Trophoblast cell (in vitro differentiated cells and primary cell): Measurements from ENCODE around the gene SUPT7L.

Source experiments
- DNase-seq, 2 donors: peaks; one replicate each; pipeline ENCODE4 v3.0.0-alpha.2; 2016
- H2AFZ ChIP-seq: 2 replicates; pipeline ENCODE4 v1.6.1; 2013; ENCODE audit warnings: low read length, moderate library complexity, mild to moderate bottlenecking; ENCODE audit not compliant: insufficient read depth, poor library complexity
- H2AK5ac ChIP-seq: 2 replicates; pipeline ENCODE4 v1.6.1; 2013; ENCODE audit warnings: mild to moderate bottlenecking, low read length
- H2BK120ac ChIP-seq: 2 replicates; pipeline ENCODE4 v1.6.1; 2013; ENCODE audit warnings: low read length, mild to moderate bottlenecking, moderate library complexity; ENCODE audit not compliant: insufficient read depth, poor library complexity
- H2BK12ac ChIP-seq: 2 replicates; pipeline ENCODE4 v1.6.1; 2013; ENCODE audit warnings: mild to moderate bottlenecking, low read length, moderate library complexity
- H2BK5ac ChIP-seq: 2 replicates; pipeline ENCODE4 v1.6.1; 2013; ENCODE audit warnings: low read length, low read depth, moderate library complexity, mild to moderate bottlenecking; ENCODE audit not compliant: poor library complexity
- H3K14ac ChIP-seq: 2 replicates; pipeline ENCODE4 v1.6.1; 2013; ENCODE audit warnings: mild to moderate bottlenecking, low read length
- H3K18ac ChIP-seq: 2 replicates; pipeline ENCODE4 v1.6.1; 2013; ENCODE audit warnings: mild to moderate bottlenecking, low read length
- H3K23ac ChIP-seq: 2 replicates; pipeline ENCODE4 v1.6.1; 2013; ENCODE audit warnings: low read length
- H3K27ac ChIP-seq: 2 replicates; pipeline ENCODE4 v1.5.1; 2013; ENCODE audit warnings: low read depth, mild to moderate bottlenecking, inconsistent platforms, low read length, moderate library complexity
- H3K27me3 ChIP-seq: 2 replicates; pipeline ENCODE4 v1.6.1; 2013; ENCODE audit warnings: inconsistent platforms, mild to moderate bottlenecking, low read length, moderate library complexity; ENCODE audit not compliant: insufficient read depth
- H3K36me3 ChIP-seq, 2 experiments: 1 replicate in 1 of 2; 2 replicates in 1 of 2; pipeline ENCODE4 v1.6.1; 2013; ENCODE audit warnings: low read length in 2 of 2, mild to moderate bottlenecking in 2 of 2, moderate library complexity in 1 of 2; ENCODE audit not compliant: insufficient read depth in 2 of 2, control insufficient read depth in 1 of 2
- H3K4ac ChIP-seq: 2 replicates; pipeline ENCODE4 v1.6.1; 2013; ENCODE audit warnings: low read depth, mild to moderate bottlenecking, low read length, moderate library complexity
- H3K4me1 ChIP-seq, 2 experiments: 1 replicate in 1 of 2; 2 replicates in 1 of 2; pipeline ENCODE4 v1.6.1; 2013; ENCODE audit warnings: low read length in 2 of 2, mild to moderate bottlenecking in 2 of 2, moderate library complexity in 1 of 2; ENCODE audit not compliant: insufficient read depth in 2 of 2, control insufficient read depth in 1 of 2
- H3K4me2 ChIP-seq: 2 replicates; pipeline ENCODE4 v1.6.1; 2013; ENCODE audit warnings: inconsistent platforms, mild to moderate bottlenecking, low read length, moderate library complexity
- H3K4me3 ChIP-seq: 2 replicates; pipeline ENCODE4 v1.5.1; 2013; ENCODE audit warnings: mild to moderate bottlenecking, low read depth, low read length, inconsistent platforms
- H3K79me1 ChIP-seq: one replicate; pipeline ENCODE4 v1.6.1; 2013; ENCODE audit warnings: low read length
- H3K79me2 ChIP-seq: 2 replicates; pipeline ENCODE4 v1.6.1; 2013; ENCODE audit warnings: low read length, mild to moderate bottlenecking; ENCODE audit not compliant: control insufficient read depth, insufficient read depth, poor library complexity
- H3K9ac ChIP-seq: 2 replicates; pipeline ENCODE4 v1.6.1; 2013; ENCODE audit warnings: mild to moderate bottlenecking, low read length
- H3K9me3 ChIP-seq: 2 replicates; pipeline ENCODE4 v1.6.1; 2013; ENCODE audit warnings: low read depth, mild to moderate bottlenecking, control low read depth, inconsistent platforms, low read length; ENCODE audit not compliant: insufficient read depth
- H4K12ac ChIP-seq: 2 replicates; pipeline ENCODE4 v1.6.1; 2013; ENCODE audit warnings: low read depth, mild to moderate bottlenecking, low read length, moderate library complexity
- H4K8ac ChIP-seq: 2 replicates; pipeline ENCODE4 v1.6.1; 2013; ENCODE audit warnings: low read depth, mild to moderate bottlenecking, low read length, moderate library complexity
- H4K91ac ChIP-seq: one replicate; pipeline ENCODE4 v1.6.1; 2013; ENCODE audit warnings: low read depth, mild to moderate bottlenecking, low read length, moderate library complexity
- WGBS: extraction: QIAGEN DNeasy Blood & Tissue Kit; methylation state at CpG from one replicate; pipeline ENCODE4 v1.1.7; 2013; ENCODE audit warnings: missing lambda C conversion rate; ENCODE audit not compliant: insufficient read length, insufficient coverage; ENCODE audit errors: extremely low coverage; 5-methylcytosine and 5-hydroxymethylcytosine counted together

The SUPT7L gene

GRCh38 chr2:27638709-27639108 lies 24.7 kb downstream of the SUPT7L start:
- Histone ChIP-seq H3K79me1 (no peaks in the 10 kb centered on the region), H2BK5ac (no peak overlapping the region), H3K4me2 (no peak overlapping the region), H4K91ac (no peak overlapping the region), H4K8ac (no peak overlapping the region), H3K9me3 (no peaks in the 10 kb centered on the region), H2AK5ac (no peak overlapping the region), H3K79me2 (no peaks in the 10 kb centered on the region), H3K4me3 (no peak overlapping the region), H4K12ac (no peak overlapping the region), H2BK12ac (no peak overlapping the region), H3K9ac (no peak overlapping the region), H3K27me3 (no peaks in the 10 kb centered on the region), H2BK120ac (no peak overlapping the region), H2AFZ (no peak overlapping the region), H3K4ac (no peak overlapping the region), H3K27ac (no peak overlapping the region), H3K23ac (no peak overlapping the region), H3K36me3 (peaks cover 21 to 39% of the 10 kb centered on the region in 2 experiments), H3K14ac (no peak overlapping the region), H3K18ac (no peak overlapping the region), H3K4me1 (no peaks in the 10 kb centered on the region)
- no peak for DNase-seq
- no CpG with 5 or more reads among the region's 3 CpGs for WGBS

DNA sequence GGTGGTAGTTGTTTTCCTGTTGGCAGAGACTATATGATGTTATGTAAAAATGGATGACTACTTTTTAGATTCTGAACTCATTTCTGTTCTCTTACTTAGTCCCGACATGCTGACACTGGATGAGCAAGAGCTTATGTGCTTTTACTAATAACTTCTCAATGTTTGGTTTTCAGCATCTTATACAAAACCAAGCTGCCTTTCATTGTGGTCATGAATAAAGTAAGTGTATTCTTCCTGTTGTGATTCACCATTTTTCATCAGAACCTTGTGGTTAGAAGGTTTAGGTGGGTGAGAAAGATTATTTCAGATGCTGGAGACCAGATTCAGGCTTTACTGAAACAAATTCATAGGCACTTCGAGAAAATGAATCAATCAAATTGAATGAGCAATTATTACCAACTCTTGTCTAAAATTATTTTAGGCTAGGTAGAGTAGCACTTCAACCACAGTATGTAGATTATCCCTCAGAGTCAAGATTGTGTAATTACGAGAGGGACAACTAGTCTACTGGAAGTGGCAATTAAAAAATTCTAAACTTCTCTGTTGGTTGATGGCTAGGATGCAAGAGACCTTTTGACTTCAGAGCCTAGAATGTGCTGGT lies 25.3 kb downstream of the SUPT7L start:
- Histone ChIP-seq H3K9ac (no peak overlapping the region), H2BK5ac (no peak overlapping the region), H3K4me1 (no peaks in the 10 kb centered on the region), H4K91ac (no peak overlapping the region), H3K27me3 (no peaks in the 10 kb centered on the region), H3K4me3 (no peak overlapping the region), H3K14ac (no peak overlapping the region), H2BK12ac (no peak overlapping the region), H3K18ac (no peak overlapping the region), H3K9me3 (no peaks in the 10 kb centered on the region), H2AFZ (no peak overlapping the region), H3K27ac (no peak overlapping the region), H3K4ac (no peak overlapping the region), H3K79me2 (no peaks in the 10 kb centered on the region), H3K4me2 (no peak overlapping the region), H4K8ac (no peak overlapping the region), H2AK5ac (no peak overlapping the region), H3K79me1 (no peaks in the 10 kb centered on the region), H2BK120ac (no peak overlapping the region), H4K12ac (no peak overlapping the region), H3K36me3 (peaks cover 23 to 40% of the 10 kb centered on the region in 2 experiments), H3K23ac (no peak overlapping the region)
- no peak for DNase-seq
- WGBS: no CpG with 5 or more reads among the region's 3 CpGs

DNA sequence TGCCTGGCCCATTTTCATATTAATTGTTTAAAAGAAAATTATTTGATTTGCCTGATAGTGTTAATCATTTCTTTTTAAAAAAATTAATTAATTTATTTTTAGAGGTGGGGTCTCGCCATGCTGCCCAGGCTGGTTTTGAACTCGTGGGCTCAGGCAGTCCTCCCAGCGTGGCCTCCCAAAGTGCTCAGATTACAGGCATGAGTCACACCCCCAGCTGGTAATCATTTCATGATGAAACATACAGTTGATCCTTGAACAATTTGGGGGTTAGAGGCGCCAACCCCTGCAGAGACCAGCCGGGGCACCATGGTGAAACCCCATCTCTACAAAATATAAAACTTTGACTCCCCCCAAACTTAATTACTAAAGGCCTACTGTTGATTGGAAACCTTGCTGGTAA lies 26.6 kb downstream of the SUPT7L start:
- no peak overlapping the region for H3K18ac ChIP-seq
- H4K91ac ChIP-seq: no peak overlapping the region
- H3K9me3 ChIP-seq: no peaks in the 10 kb centered on the region
- H3K4me2 ChIP-seq: no peak overlapping the region
- H3K14ac ChIP-seq: no peak overlapping the region
- H2BK120ac ChIP-seq: no peak overlapping the region
- H3K79me2 ChIP-seq: no peaks in the 10 kb centered on the region
- no peaks in the 10 kb centered on the region for H3K79me1 ChIP-seq
- no peak overlapping the region for H3K4me3 ChIP-seq
- H3K4me1 ChIP-seq: no peaks in the 10 kb centered on the region
- H4K8ac ChIP-seq: no peak overlapping the region
- H3K23ac ChIP-seq: no peak overlapping the region
- H3K9ac ChIP-seq: no peak overlapping the region
- H2AK5ac ChIP-seq: no peak overlapping the region
- H2AFZ ChIP-seq: no peak overlapping the region
- no peak overlapping the region for H2BK5ac ChIP-seq
- H3K27me3 ChIP-seq: no peaks in the 10 kb centered on the region
- H4K12ac ChIP-seq: no peak overlapping the region
- no peak overlapping the region for H3K4ac ChIP-seq
- no peak for DNase-seq
- no peak overlapping the region for H2BK12ac ChIP-seq
- no CpG with 5 or more reads among the region's 5 CpGs for WGBS
- no peak overlapping the region for H3K27ac ChIP-seq
- H3K36me3 ChIP-seq: peaks cover 19 to 40% of the 10 kb centered on the region in 2 experiments

- H2BK120ac ChIP-seq: no peak overlapping the region
- peaks cover 14 to 31% of the 10 kb centered on the region in 2 experiments for H3K36me3 ChIP-seq
- no peak overlapping the region for H2AFZ ChIP-seq
- no peak overlapping the region for H2AK5ac ChIP-seq
- H3K4me1 ChIP-seq: no peaks in the 10 kb centered on the region
- H2BK12ac ChIP-seq: no peak overlapping the region
- H4K8ac ChIP-seq: no peak overlapping the region
- no CpG with 5 or more reads among the region's 2 CpGs for WGBS
- H3K27ac ChIP-seq: no peak overlapping the region
- H4K91ac ChIP-seq: no peak overlapping the region
- H3K4me3 ChIP-seq: no peak overlapping the region
- H3K79me1 ChIP-seq: no peaks in the 10 kb centered on the region
- no peak overlapping the region for H2BK5ac ChIP-seq
- DNase-seq: no peak
- no peak overlapping the region for H3K9ac ChIP-seq
- no peaks in the 10 kb centered on the region for H3K9me3 ChIP-seq
- H3K4me2 ChIP-seq: no peak overlapping the region
- no peak overlapping the region for H3K18ac ChIP-seq
- no peaks in the 10 kb centered on the region for H3K27me3 ChIP-seq
- H3K14ac ChIP-seq: no peak overlapping the region
- no peak overlapping the region for H3K23ac ChIP-seq
- no peak overlapping the region for H4K12ac ChIP-seq
- H3K4ac ChIP-seq: no peak overlapping the region
- no peaks in the 10 kb centered on the region for H3K79me2 ChIP-seq
Observed at GRCh38 chr2:27634291-27634690, 29.1 kb downstream of the SUPT7L start.
